ENCODE measurements around the gene MAMDC2. TPM values are rescaled to one million over a fixed set of nuclear protein-coding genes. Genes with fewer than 3 reads are reported as not detected.

Gene MAMDC2
- total and polyA plus RNA-seq, 2 of the 4 experiments (the other 2 are of a cell fraction): 5.0 to 5.2 TPM

DNA sequence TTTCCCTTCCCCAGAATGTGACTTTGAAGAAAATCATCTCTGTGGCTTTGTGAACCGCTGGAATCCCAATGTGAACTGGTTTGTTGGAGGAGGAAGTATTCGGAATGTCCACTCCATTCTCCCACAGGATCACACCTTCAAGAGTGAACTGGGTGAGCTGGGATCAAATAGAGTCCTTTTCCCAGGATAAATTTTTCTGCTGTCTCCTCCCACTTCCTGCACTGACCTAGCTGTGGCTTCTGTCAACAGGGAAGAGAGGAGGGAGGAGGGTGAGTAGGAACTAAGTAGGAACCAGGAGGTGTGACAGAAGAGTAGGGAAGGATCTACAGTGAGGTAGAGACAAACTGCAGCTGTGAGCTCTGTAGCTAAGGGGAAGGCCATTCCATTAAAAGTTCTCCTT, 69.3 kb downstream of the MAMDC2 start:
- in situ Hi-C loops (cut with MboI; ENCODE audit: low sequenced_read_pairs): loop anchor here (5.0 to 25.0 kb wide), 3 partner anchors 112 to 701 kb away; no protein-coding TSS in a partner anchor
- Histone ChIP-seq H2AK9ac (replicated peaks; ENCODE audit: low read depth, low read length, poor library complexity) (peak overlapping the region; percentile 29), H3K9ac (ENCODE audit: low read depth, low read length) (no peak overlapping the region), H3K23ac (ENCODE audit: low read depth, low read length) (peak overlapping the region; percentile 41; the same call in 1 of the 2 replicates), H3K14ac (replicated peaks; ENCODE audit: low read depth, low read length) (peak overlapping the region; percentile 49), H3K4me3 (ENCODE audit: insufficient read depth, low read depth, low read length) (no peak overlapping the region), H3K4me2 (ENCODE audit: low read depth, low read length) (no peak overlapping the region), H3K79me1 (ENCODE audit: low read depth in 1 of 2, low read length in 2 of 2) (no peaks in the 10 kb centered on the region), H2BK120ac (ENCODE audit: low read depth, low read length) (peak overlapping the region; percentile 63), H3K56ac (ENCODE audit: extremely low read depth, insufficient read depth, low read length) (no peak overlapping the region), H3K27ac (ENCODE audit: insufficient read depth, low read length) (no peak overlapping the region), H3K27me3 (ENCODE audit: control insufficient read depth, insufficient read depth, low read length) (no peaks in the 10 kb centered on the region), H4K5ac (ENCODE audit: low read depth, low read length) (no peak overlapping the region), H3K9me3 (ENCODE audit: control insufficient read depth, insufficient read depth, low read length) (no peaks in the 10 kb centered on the region), H3K36me3 (ENCODE audit: control insufficient read depth, insufficient read depth, low read length) (no peaks in the 10 kb centered on the region), H3K18ac (ENCODE audit: low read depth, low read length) (no peak overlapping the region; the same call in 1 of the 2 replicates), H4K20me1 (ENCODE audit: insufficient read depth, low read length) (no peaks in the 10 kb centered on the region), H3K4ac (ENCODE audit: low read depth, low read length) (peak overlapping the region; percentile 59), H2AFZ (replicated peaks; ENCODE audit: low read length, poor library complexity) (peak overlapping the region; percentile 65), H2BK5ac (ENCODE audit: low read depth, low read length, poor library complexity, severe bottlenecking) (peak overlapping the region; percentile 47), H4K91ac (ENCODE audit: insufficient read depth, low read depth, low read length) (no peak overlapping the region; the same call in 1 of the 2 replicates), H3K9me1 (ENCODE audit: insufficient read depth, low read length) (peaks cover 12% of the 10 kb centered on the region), H2BK20ac (ENCODE audit: low read depth, low read length) (peak overlapping the region; percentile 40; the same call in 1 of the 2 replicates), H2AK5ac (ENCODE audit: low read depth, low read length) (peak overlapping the region; percentile 91; the same call in 1 of the 2 replicates), H3K4me1 (ENCODE audit: control insufficient read depth, insufficient read depth, low read length) (peaks cover 7% of the 10 kb centered on the region; the same call in 1 of the 2 replicates), H2BK15ac (ENCODE audit: low read depth, low read length) (peak overlapping the region; percentile 78; the same call in 2 of the 3 replicates), H4K8ac (ENCODE audit: low read depth in 2 of 2, low read length in 2 of 2) (peak overlapping the region in 1 of 2 experiments; percentile 64; a peak in 2 of 4 replicates)
- no TSS peak for BruUV-seq (replicated peaks)
- dilution Hi-C loops (cut with HindIII; ENCODE audit: low sequenced_read_pairs, unreplicated experiment): no loop called here
- intact Hi-C loops (cut with micrococcal nuclease): loop anchor here (1.0 to 10.0 kb wide), 3 partner anchors 368 to 688 kb away; partner anchors contain the start of gene APBA1
- TF ChIP-seq MAZ (IDR thresholded peaks at IDR 0.05; ENCODE audit: borderline replicate concordance, low read depth, low read length) (no peak), BHLHE40 (IDR thresholded peaks at IDR 0.05; ENCODE audit: low read depth, low read length) (no peak), NFE2L2 (IDR thresholded peaks at IDR 0.05; ENCODE audit: low read depth, low read length) (no peak), MAFK (IDR thresholded peaks at IDR 0.05; ENCODE audit: low read depth, low read length) (no peak), POLR2A (IDR thresholded peaks at IDR 0.05; ENCODE audit: low read depth, low read length) (no peak), SMC3 (IDR thresholded peaks at IDR 0.05; ENCODE audit: low read depth, low read length) (no peak), CHD1 (IDR thresholded peaks at IDR 0.05; ENCODE audit: low read depth, low read length) (no peak), RFX5 (IDR thresholded peaks at IDR 0.05; ENCODE audit: low read depth, low read length) (no peak)
- TF ChIP-seq, protein P1, sequence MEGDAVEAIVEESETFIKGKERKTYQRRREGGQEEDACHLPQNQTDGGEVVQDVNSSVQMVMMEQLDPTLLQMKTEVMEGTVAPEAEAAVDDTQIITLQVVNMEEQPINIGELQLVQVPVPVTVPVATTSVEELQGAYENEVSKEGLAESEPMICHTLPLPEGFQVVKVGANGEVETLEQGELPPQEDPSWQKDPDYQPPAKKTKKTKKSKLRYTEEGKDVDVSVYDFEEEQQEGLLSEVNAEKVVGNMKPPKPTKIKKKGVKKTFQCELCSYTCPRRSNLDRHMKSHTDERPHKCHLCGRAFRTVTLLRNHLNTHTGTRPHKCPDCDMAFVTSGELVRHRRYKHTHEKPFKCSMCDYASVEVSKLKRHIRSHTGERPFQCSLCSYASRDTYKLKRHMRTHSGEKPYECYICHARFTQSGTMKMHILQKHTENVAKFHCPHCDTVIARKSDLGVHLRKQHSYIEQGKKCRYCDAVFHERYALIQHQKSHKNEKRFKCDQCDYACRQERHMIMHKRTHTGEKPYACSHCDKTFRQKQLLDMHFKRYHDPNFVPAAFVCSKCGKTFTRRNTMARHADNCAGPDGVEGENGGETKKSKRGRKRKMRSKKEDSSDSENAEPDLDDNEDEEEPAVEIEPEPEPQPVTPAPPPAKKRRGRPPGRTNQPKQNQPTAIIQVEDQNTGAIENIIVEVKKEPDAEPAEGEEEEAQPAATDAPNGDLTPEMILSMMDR (conservative IDR thresholded peaks at IDR 0.05; ENCODE audit: low read depth, low read length): no peak
- TF ChIP-seq, protein P2, sequence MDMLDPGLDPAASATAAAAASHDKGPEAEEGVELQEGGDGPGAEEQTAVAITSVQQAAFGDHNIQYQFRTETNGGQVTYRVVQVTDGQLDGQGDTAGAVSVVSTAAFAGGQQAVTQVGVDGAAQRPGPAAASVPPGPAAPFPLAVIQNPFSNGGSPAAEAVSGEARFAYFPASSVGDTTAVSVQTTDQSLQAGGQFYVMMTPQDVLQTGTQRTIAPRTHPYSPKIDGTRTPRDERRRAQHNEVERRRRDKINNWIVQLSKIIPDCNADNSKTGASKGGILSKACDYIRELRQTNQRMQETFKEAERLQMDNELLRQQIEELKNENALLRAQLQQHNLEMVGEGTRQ (IDR thresholded peaks at IDR 0.05; ENCODE audit: low read depth, low read length): no peak
- ChIA-PET POLR2A (ENCODE audit: unreplicated experiment) (no interaction called here), CTCF (interaction anchor here (0.6 to 7.6 kb wide), 19 partner anchors 12 to 245 kb away, joined by 3 to 121 read pairs (median 3); no protein-coding TSS in a partner anchor)
- DNase-seq: no peak
- no peak for ATAC-seq (ENCODE audit: low read depth)
- no CpG with 5 or more reads among the region's 2 CpGs for WGBS, 2 experiments (ENCODE audit: extremely low coverage in 2 of 2, insufficient read length in 1 of 2)

All from IMR-90 (cell line).